ENCODE results near the gene COL7A1. TPM values are rescaled to one million over a fixed set of nuclear protein-coding genes. Genes with fewer than 3 reads are reported as not detected.

COL7A1 gene
- total RNA-seq, 1 donor from 2014 or later: 32.3 TPM

DNA sequence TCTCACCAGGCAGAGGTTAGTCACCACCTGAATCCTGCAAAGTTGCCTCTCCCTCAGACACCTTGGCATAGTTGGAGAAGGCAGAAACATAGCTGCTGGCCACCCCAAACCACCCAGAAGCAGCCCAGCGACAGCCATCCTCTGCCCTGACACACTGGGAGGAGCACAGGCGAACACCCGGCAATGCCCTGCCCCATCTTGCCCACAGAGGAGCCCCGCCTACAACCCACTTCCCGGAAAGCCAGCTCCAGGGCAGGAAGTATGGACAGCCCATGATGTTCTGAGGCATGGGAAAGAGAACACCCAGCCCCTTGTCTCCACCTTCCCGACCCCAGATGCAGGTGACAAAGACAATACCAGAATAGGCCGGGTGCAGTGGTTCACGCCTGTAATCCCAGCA is 78.6 kb downstream of the COL7A1 start:
- TF ChIP-seq, protein P1, sequence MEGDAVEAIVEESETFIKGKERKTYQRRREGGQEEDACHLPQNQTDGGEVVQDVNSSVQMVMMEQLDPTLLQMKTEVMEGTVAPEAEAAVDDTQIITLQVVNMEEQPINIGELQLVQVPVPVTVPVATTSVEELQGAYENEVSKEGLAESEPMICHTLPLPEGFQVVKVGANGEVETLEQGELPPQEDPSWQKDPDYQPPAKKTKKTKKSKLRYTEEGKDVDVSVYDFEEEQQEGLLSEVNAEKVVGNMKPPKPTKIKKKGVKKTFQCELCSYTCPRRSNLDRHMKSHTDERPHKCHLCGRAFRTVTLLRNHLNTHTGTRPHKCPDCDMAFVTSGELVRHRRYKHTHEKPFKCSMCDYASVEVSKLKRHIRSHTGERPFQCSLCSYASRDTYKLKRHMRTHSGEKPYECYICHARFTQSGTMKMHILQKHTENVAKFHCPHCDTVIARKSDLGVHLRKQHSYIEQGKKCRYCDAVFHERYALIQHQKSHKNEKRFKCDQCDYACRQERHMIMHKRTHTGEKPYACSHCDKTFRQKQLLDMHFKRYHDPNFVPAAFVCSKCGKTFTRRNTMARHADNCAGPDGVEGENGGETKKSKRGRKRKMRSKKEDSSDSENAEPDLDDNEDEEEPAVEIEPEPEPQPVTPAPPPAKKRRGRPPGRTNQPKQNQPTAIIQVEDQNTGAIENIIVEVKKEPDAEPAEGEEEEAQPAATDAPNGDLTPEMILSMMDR (conservative IDR thresholded peaks at IDR 0.05): no peak
- Mint-ChIP-seq H3K27me3 (no peaks in the 10 kb centered on the region), H3K4me3 (no peak overlapping the region), H3K27ac (no peak overlapping the region), H3K9me3 (no peaks in the 10 kb centered on the region), H3K36me3 (no peaks in the 10 kb centered on the region), H3K4me1 (ENCODE audit: unreplicated experiment) (no peaks in the 10 kb centered on the region)
- DNase-seq (ENCODE audit: extremely low spot score, unreplicated experiment): no peak

DNA sequence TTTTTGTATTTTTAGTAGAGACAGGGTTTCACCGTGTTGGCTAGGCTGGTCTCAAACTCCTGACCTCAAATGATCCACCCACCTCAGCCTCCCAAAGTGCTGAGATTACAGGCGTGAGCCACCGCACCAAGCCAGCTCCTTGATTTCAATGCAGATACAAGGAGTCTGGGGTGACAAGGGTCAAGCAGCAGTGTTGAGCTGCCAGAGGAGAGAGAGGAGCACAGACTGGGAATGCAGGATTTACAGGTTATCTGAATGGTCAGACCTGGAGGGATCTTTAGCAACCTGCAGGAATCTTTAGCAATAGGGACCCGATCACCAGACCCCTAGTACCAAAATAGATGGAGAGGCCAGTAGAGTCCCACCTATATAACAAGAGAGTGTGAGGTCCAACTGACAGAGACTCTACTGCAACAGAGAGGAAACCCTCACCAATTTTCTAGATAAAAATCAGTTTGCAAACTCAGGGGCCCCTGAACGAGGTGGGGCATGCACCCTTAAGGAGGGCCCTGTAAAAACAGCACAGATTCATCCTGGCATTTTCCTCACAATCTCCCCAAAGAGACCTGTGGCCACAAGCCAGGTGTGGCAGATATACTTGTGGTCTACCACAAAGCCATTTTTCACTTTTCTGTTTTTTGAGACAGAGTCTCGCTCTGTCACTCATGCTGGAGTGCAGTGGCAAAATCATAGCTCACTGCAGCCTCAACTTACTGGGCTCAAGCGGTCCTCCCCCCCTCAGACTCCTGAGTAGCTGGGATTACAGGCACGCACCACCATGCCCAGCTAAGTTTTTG is 80.5 kb downstream of the COL7A1 start:
- H3K4me3 Mint-ChIP-seq: no peak overlapping the region
- no peaks in the 10 kb centered on the region for H3K36me3 Mint-ChIP-seq
- no peak for DNase-seq (ENCODE audit: extremely low spot score, unreplicated experiment)
- TF ChIP-seq, protein P1 (conservative IDR thresholded peaks at IDR 0.05): no peak
- H3K4me1 Mint-ChIP-seq (ENCODE audit: unreplicated experiment): peaks cover 3% of the 10 kb centered on the region
- no peaks in the 10 kb centered on the region for H3K9me3 Mint-ChIP-seq
- H3K27ac Mint-ChIP-seq: no peak overlapping the region
- H3K27me3 Mint-ChIP-seq: no peaks in the 10 kb centered on the region

Small RNA genes within 50 kb of the gene (microRNA-seq; reads per million reads assigned to microRNA genes)
- gene MIR4793 (not detected), gene MIR6823 (not detected), gene MIR711 (not detected)

Other genes with a start within 250 kb of the COL7A1 start
- not detected in 2 replicates for gene FBXW12, start 223.1 kb downstream of the COL7A1 start, total RNA-seq (ENCODE audit: low replicate concordance)
- 212 and 367 TPM in 2 replicates for gene PLXNB1, start 165.2 kb downstream of the COL7A1 start, total RNA-seq (ENCODE audit: low replicate concordance)
- gene CCDC51, start 155.2 kb downstream of the COL7A1 start, total RNA-seq (ENCODE audit: low replicate concordance): 15.0 and 25.7 TPM in 2 replicates
- 268 and 281 TPM in 2 replicates for gene TMA7, start 155.1 kb downstream of the COL7A1 start, total RNA-seq (ENCODE audit: low replicate concordance)
- 9.3 and 16.0 TPM in 2 replicates for gene ATRIP, start 148.6 kb downstream of the COL7A1 start, total RNA-seq (ENCODE audit: low replicate concordance)
- gene SHISA5, start 91.2 kb downstream of the COL7A1 start, total RNA-seq (ENCODE audit: low replicate concordance): 162 and 193 TPM in 2 replicates
- gene PFKFB4, start 38.5 kb downstream of the COL7A1 start, total RNA-seq (ENCODE audit: low replicate concordance): 10.5 and 11.3 TPM in 2 replicates
- gene UCN2, start 31.5 kb downstream of the COL7A1 start, total RNA-seq (ENCODE audit: low replicate concordance): 0.72 and 0.83 TPM in 2 replicates
- 273 and 324 TPM in 2 replicates for gene UQCRC1, start 14.3 kb upstream of the COL7A1 start, total RNA-seq (ENCODE audit: low replicate concordance)
- gene TMEM89, start 26.4 kb upstream of the COL7A1 start, total RNA-seq (ENCODE audit: low replicate concordance): not detected in 2 replicates
- 19.7 and 35.6 TPM in 2 replicates for gene SLC26A6, start 40.1 kb upstream of the COL7A1 start, total RNA-seq (ENCODE audit: low replicate concordance)
- gene CELSR3, start 67.6 kb upstream of the COL7A1 start, total RNA-seq (ENCODE audit: low replicate concordance): 9.8 and 10.2 TPM in 2 replicates
- gene NCKIPSD, start 90.6 kb upstream of the COL7A1 start, total RNA-seq (ENCODE audit: low replicate concordance): 20.1 and 22.1 TPM in 2 replicates
- 104 and 145 TPM in 2 replicates for gene IP6K2, start 121.9 kb upstream of the COL7A1 start, total RNA-seq (ENCODE audit: low replicate concordance)